Activated CD8-positive, alpha-beta T cell treated with anti-CD3 and anti-CD28 coated beads for 36 hours (primary cell): ENCODE measurements around the gene EIF3C. TPM values are rescaled to one million over a fixed set of nuclear protein-coding genes. Genes with fewer than 3 reads are reported as not detected.
"Not testable (repeated sequence)": the region's sequence is repeated elsewhere in the genome, so short reads cannot be mapped to it uniquely, and the experiment has no call there.

Experiments
- ATAC-seq: fragments of 200-7000 bp; cut with Tn5 transposase; one replicate; pipeline ENCODE4 v1.10.0; 2021; ENCODE audit warnings: mild to moderate bottlenecking, moderate library complexity
- CTCF ChIA-PET: fragments of 350-600 bp; sonication (Branson Sonifier 250); formaldehyde crosslinking; loops from one replicate; lab custom pipeline; 2021; ENCODE audit warnings: antibody characterized with exemption; lab: Charles Lee
- POLR2A ChIA-PET: fragments of 350-600 bp; sonication (Branson Sonifier 250); formaldehyde crosslinking; loops from one replicate; lab custom pipeline; 2021; ENCODE audit warnings: antibody characterized with exemption; lab: Charles Lee
- DNase-seq: peaks from one replicate; pipeline ENCODE4 v3.0.0-alpha.2; 2020
- H3K27ac Mint-ChIP-seq: one replicate; pipeline ENCODE4 v1.8.0; 2021; ENCODE audit warnings: mild to moderate bottlenecking, mixed read lengths
- H3K27me3 Mint-ChIP-seq: one replicate; pipeline ENCODE4 v1.8.0; 2021; ENCODE audit warnings: mixed read lengths
- H3K36me3 Mint-ChIP-seq: one replicate; pipeline ENCODE4 v1.8.0; 2021; ENCODE audit warnings: low read depth, mixed read lengths
- H3K4me1 Mint-ChIP-seq: one replicate; pipeline ENCODE4 v1.8.0; 2021; ENCODE audit warnings: low read depth, mixed read lengths
- H3K4me3 Mint-ChIP-seq: one replicate; pipeline ENCODE4 v1.8.0; 2021; ENCODE audit warnings: mild to moderate bottlenecking, moderate library complexity, mixed read lengths
- H3K9me3 Mint-ChIP-seq: one replicate; pipeline ENCODE4 v1.8.0; 2021; ENCODE audit warnings: mixed read lengths
- intact Hi-C: fragments of 100-400 bp; cut with micrococcal nuclease; formaldehyde crosslinking; loops from one replicate; pipeline ENCODE4 v1.10.0; 2022
- microRNA-seq: library from miRNA; unstranded; fragments of <30 nt; microRNA quantifications from one replicate; pipeline ENCODE4 v1.2.0, GENCODE V29; 2022; ENCODE audit warnings: borderline microRNAs expressed, borderline replicate concordance
- total RNA-seq, 2 experiments: library from RNA; stranded (reverse); gene quantifications; one replicate each; pipeline ENCODE4 v1.2.3, GENCODE V29; 2021

Gene EIF3C
- total RNA-seq, 2 experiments from 2014 or later = 837 to 851 TPM

- CTCF ChIA-PET, H3K9me3 Mint-ChIP-seq, ATAC-seq, intact Hi-C loops, H3K36me3 Mint-ChIP-seq, DNase-seq, POLR2A ChIA-PET, H3K27me3 Mint-ChIP-seq, H3K4me1 Mint-ChIP-seq, H3K27ac Mint-ChIP-seq, H3K4me3 Mint-ChIP-seq: not testable (repeated sequence)
These were observed 40.2 kb downstream of the EIF3C start, which contains the start of gene NPIPB9 for GRCh38 chr16:28751487-28751886. Gene NPIPB9 (plus strand): TSS chr16:28751787.

- H3K4me1 Mint-ChIP-seq, H3K27me3 Mint-ChIP-seq, CTCF ChIA-PET, H3K4me3 Mint-ChIP-seq, H3K27ac Mint-ChIP-seq, DNase-seq, intact Hi-C loops, H3K36me3 Mint-ChIP-seq, POLR2A ChIA-PET, ATAC-seq, H3K9me3 Mint-ChIP-seq: not testable (repeated sequence)
These were observed 70.4 kb downstream of the EIF3C start for GRCh38 chr16:28781697-28782096.

- CTCF ChIA-PET, POLR2A ChIA-PET, H3K9me3 Mint-ChIP-seq, H3K4me1 Mint-ChIP-seq, H3K27me3 Mint-ChIP-seq, H3K36me3 Mint-ChIP-seq, intact Hi-C loops, H3K4me3 Mint-ChIP-seq, H3K27ac Mint-ChIP-seq, ATAC-seq, DNase-seq: not testable (repeated sequence)
These were observed 71.1 kb downstream of the EIF3C start for GRCh38 chr16:28782357-28782756.

Small RNA genes within 50 kb of the gene (microRNA-seq; reads per million reads assigned to microRNA genes)
- gene MIR6862-2 = not detected

Other genes starting within 250 kb of the EIF3C start
- not detected for gene NPIPB7, start 239.1 kb upstream of the EIF3C start, total RNA-seq
- gene CLN3, start 219.4 kb upstream of the EIF3C start, total RNA-seq = 10 to 100 TPM; 24.2 to 30.2 TPM
- gene APOBR, start 216.8 kb upstream of the EIF3C start, total RNA-seq = 1 to 10 TPM; 5.5 TPM
- gene IL27, start 204.6 kb upstream of the EIF3C start, total RNA-seq = not detected
- gene NUPR1, start 172.5 kb upstream of the EIF3C start, total RNA-seq = not detected
- gene SGF29, start 157.5 kb upstream of the EIF3C start, total RNA-seq = 10 to 100 TPM; 25.0 TPM
- gene SULT1A2, start 114.4 kb upstream of the EIF3C start, total RNA-seq = 1 to 10 TPM in 1 of 2 experiments, under 1 TPM in 1; 0.81 to 1.0 TPM
- gene SULT1A1, start 101.4 kb upstream of the EIF3C start, total RNA-seq = 10 to 100 TPM; 15.6 to 17.4 TPM
- gene NPIPB8, start 73.4 kb upstream of the EIF3C start, total RNA-seq = not detected
- gene NPIPB9, start 40.3 kb downstream of the EIF3C start, total RNA-seq = 1 to 10 TPM; 3.8 TPM
- gene ATXN2L, start 111.5 kb downstream of the EIF3C start, total RNA-seq = 100 to 1,000 TPM; 322 to 333 TPM
- 100 to 1,000 TPM; 309 to 323 TPM for gene TUFM, start 134.9 kb downstream of the EIF3C start, total RNA-seq
- 10 to 100 TPM; 31.2 to 31.5 TPM for gene SH2B1, start 152.4 kb downstream of the EIF3C start, total RNA-seq
- 1 to 10 TPM; 2.1 to 2.5 TPM for gene ATP2A1, start 167.0 kb downstream of the EIF3C start, total RNA-seq
- 10 to 100 TPM; 13.1 to 14.0 TPM for gene RABEP2, start 213.8 kb downstream of the EIF3C start, total RNA-seq
- gene CD19, start 220.5 kb downstream of the EIF3C start, total RNA-seq = 1 to 10 TPM; 1.1 to 1.3 TPM
- 10 to 100 TPM; 63.8 to 71.8 TPM for gene NFATC2IP, start 239.5 kb downstream of the EIF3C start, total RNA-seq